GM19043 (cell line): ENCODE results near the gene MYBBP1A.
"Not testable (repeated sequence)": the region's sequence is repeated elsewhere in the genome, so short reads cannot be mapped to it uniquely, and the experiment has no call there.

ENCODE experiments used
- ATAC-seq: cut with Tn5 transposase; IDR thresholded peaks from one replicate; pipeline ENCODE4 v1.9.1; 2021; ENCODE audit warnings: low read depth; ENCODE audit not compliant: unreplicated experiment

The MYBBP1A gene

GRCh38 chr17:4554997-4555799 is at the start of gene MYBBP1A:
MYBBP1A (minus strand) TSS chr17:4555384; CDS start chr17:4555324, 60 bp downstream.
- peak; percentile 82 for ATAC-seq

GRCh38 chr17:4604736-4605135 is 49.6 kb upstream of the MYBBP1A start:
- ATAC-seq: not testable (repeated sequence)

GRCh38 chr17:4604111-4604644 is 49.0 kb upstream of the MYBBP1A start:
- ATAC-seq: no peak

GRCh38 chr17:4602041-4602440 is 46.9 kb upstream of the MYBBP1A start:
- no peak for ATAC-seq

GRCh38 chr17:4601326-4601725 is 46.1 kb upstream of the MYBBP1A start:
- no peak for ATAC-seq

GRCh38 chr17:4600563-4600962 is 45.4 kb upstream of the MYBBP1A start:
- no peak for ATAC-seq

GRCh38 chr17:4599505-4600281 is 44.5 kb upstream of the MYBBP1A start:
- ATAC-seq: no peak

- ATAC-seq: no peak
These were observed 43.8 kb upstream of the MYBBP1A start for GRCh38 chr17:4598776-4599504.

- no peak for ATAC-seq
These were observed 42.8 kb upstream of the MYBBP1A start for GRCh38 chr17:4597975-4598374.

GRCh38 chr17:4596636-4597380 is 41.6 kb upstream of the MYBBP1A start:
- no peak for ATAC-seq

GRCh38 chr17:4595685-4596342 is 40.6 kb upstream of the MYBBP1A start:
- ATAC-seq: not testable (repeated sequence)

GRCh38 chr17:4594931-4595684 is 39.9 kb upstream of the MYBBP1A start:
- ATAC-seq: no peak

GRCh38 chr17:4594406-4594805 is 39.2 kb upstream of the MYBBP1A start:
- ATAC-seq: no peak

- ATAC-seq: no peak
These were observed 37.8 kb upstream of the MYBBP1A start for GRCh38 chr17:4593021-4593421.

- no peak for ATAC-seq
These were observed 37.2 kb upstream of the MYBBP1A start for GRCh38 chr17:4592240-4593005.

GRCh38 chr17:4591529-4591928 is 36.3 kb upstream of the MYBBP1A start:
- ATAC-seq: no peak

- ATAC-seq: no peak
These were observed 35.8 kb upstream of the MYBBP1A start for GRCh38 chr17:4590981-4591453.

- not testable (repeated sequence) for ATAC-seq
These were observed 34.9 kb upstream of the MYBBP1A start for GRCh38 chr17:4590042-4590441.
